ENCODE results near the gene MRPL46. TPM values are rescaled to one million over a fixed set of nuclear protein-coding genes. Genes with fewer than 3 reads are reported as not detected.

The MRPL46 gene
- total and polyA plus RNA-seq, 2 of the 13 experiments (the other 11 are each of a cell fraction or from before 2014, with no cell fraction given): 62.9 to 79.2 TPM

DNA sequence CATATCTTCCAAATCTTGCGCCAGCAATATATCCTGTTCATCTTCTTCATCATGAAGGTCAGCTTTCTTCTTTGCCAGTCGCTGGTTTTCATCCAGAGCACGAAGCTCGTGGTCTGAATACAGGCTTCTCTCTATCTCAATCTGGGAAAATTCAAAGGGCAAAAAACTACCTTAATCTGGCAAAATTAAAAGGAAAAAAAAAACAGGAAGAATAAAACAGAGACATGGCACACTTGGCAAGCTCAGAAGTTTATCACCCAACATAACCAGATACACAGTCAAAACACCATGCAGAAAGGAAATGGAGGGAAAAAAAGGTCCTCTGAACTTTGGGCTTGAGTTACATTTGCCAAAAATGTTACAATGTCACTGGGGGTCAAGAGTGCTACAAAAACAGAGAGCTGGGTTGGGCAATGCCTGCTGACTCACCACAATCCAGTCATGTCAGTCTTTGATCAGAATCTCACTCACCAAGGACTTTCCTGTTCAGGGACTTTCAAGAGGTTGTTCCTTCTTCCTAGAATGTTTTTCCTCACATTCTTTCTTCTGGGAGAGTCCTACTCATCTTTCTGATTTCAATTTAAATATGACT is 1.5 kb downstream of the MRPL46 start (continued):
- peak; percentile 74 for TF ChIP-seq SOX13 (IDR thresholded peaks at IDR 0.05)
- TF ChIP-seq SOX13 (CRISPR knock-in tag; conservative IDR thresholded peaks at IDR 0.05 in 1 of 2, IDR thresholded peaks at IDR 0.05 in 1 of 2): peak in 1 of 2 experiments; percentile 87; a peak in 2 of 4 replicates
- TF ChIP-seq, protein P1, sequence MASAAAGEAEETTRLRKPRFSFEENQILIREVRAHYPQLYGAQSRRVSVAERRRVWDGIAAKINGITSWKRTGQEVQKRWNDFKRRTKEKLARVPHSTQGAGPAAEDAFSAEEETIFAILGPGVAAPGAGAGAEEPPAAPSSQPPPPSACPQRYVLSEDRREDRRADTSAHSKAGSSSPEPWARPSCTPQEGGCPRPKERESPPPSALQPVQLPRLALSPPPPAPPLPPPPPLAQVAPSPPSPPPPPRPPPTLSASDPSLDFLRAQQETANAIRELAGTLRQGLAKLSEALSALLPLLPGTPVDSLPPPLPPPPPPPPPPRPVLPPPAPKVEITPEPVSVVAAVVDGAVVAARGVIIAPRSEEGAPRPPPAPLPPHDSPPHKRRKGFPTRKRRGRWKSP (CRISPR knock-in tag; IDR thresholded peaks at IDR 0.05): peak; percentile 40; the same call in 1 of the 2 replicates
- TF ChIP-seq EHMT2 (IDR thresholded peaks at IDR 0.05; ENCODE audit: borderline replicate concordance, low read depth, low read length): peak; percentile 70
- TF ChIP-seq KLF13 (CRISPR knock-in tag; IDR thresholded peaks at IDR 0.05): no peak
- TF ChIP-seq HOXA3 (CRISPR knock-in tag; IDR thresholded peaks at IDR 0.05): peak; percentile 75
- TF ChIP-seq, protein P2, sequence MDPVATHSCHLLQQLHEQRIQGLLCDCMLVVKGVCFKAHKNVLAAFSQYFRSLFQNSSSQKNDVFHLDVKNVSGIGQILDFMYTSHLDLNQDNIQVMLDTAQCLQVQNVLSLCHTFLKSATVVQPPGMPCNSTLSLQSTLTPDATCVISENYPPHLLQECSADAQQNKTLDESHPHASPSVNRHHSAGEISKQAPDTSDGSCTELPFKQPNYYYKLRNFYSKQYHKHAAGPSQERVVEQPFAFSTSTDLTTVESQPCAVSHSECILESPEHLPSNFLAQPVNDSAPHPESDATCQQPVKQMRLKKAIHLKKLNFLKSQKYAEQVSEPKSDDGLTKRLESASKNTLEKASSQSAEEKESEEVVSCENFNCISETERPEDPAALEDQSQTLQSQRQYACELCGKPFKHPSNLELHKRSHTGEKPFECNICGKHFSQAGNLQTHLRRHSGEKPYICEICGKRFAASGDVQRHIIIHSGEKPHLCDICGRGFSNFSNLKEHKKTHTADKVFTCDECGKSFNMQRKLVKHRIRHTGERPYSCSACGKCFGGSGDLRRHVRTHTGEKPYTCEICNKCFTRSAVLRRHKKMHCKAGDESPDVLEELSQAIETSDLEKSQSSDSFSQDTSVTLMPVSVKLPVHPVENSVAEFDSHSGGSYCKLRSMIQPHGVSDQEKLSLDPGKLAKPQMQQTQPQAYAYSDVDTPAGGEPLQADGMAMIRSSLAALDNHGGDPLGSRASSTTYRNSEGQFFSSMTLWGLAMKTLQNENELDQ (CRISPR knock-in tag; IDR thresholded peaks at IDR 0.05; ENCODE audit: borderline replicate concordance): no peak
- no peak for TF ChIP-seq NBN (conservative IDR thresholded peaks at IDR 0.05)
- TF ChIP-seq MEIS1 (CRISPR knock-in tag; IDR thresholded peaks at IDR 0.05; ENCODE audit: borderline replicate concordance): peak; percentile 85; the same call in 1 of the 2 replicates
- TF ChIP-seq, protein P3, sequence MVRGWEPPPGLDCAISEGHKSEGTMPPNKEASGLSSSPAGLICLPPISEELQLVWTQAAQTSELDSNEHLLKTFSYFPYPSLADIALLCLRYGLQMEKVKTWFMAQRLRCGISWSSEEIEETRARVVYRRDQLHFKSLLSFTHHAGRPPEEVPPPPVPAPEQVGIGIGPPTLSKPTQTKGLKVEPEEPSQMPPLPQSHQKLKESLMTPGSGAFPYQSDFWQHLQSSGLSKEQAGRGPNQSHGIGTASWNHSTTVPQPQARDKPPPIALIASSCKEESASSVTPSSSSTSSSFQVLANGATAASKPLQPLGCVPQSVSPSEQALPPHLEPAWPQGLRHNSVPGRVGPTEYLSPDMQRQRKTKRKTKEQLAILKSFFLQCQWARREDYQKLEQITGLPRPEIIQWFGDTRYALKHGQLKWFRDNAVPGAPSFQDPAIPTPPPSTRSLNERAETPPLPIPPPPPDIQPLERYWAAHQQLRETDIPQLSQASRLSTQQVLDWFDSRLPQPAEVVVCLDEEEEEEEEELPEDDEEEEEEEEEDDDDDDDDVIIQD (CRISPR knock-in tag; IDR thresholded peaks at IDR 0.05; ENCODE audit: low read depth): peak; percentile 80; the same call in 1 of the 2 replicates
- no peak for TF ChIP-seq ZNF7 (CRISPR knock-in tag; IDR thresholded peaks at IDR 0.05)
- no peak for TF ChIP-seq KLF15 (CRISPR knock-in tag; IDR thresholded peaks at IDR 0.05; ENCODE audit: borderline replicate concordance)
- TF ChIP-seq MAFF (IDR thresholded peaks at IDR 0.05; ENCODE audit: low read depth, low read length): peak; percentile 83
- TF ChIP-seq, protein P4, sequence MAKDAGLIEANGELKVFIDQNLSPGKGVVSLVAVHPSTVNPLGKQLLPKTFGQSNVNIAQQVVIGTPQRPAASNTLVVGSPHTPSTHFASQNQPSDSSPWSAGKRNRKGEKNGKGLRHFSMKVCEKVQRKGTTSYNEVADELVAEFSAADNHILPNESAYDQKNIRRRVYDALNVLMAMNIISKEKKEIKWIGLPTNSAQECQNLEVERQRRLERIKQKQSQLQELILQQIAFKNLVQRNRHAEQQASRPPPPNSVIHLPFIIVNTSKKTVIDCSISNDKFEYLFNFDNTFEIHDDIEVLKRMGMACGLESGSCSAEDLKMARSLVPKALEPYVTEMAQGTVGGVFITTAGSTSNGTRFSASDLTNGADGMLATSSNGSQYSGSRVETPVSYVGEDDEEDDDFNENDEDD (CRISPR knock-in tag; IDR thresholded peaks at IDR 0.05; ENCODE audit: borderline replicate concordance): peak; percentile 96
- no peak for TF ChIP-seq SALL2 (CRISPR knock-in tag; IDR thresholded peaks at IDR 0.05)
- no peak for TF ChIP-seq ZNF619 (CRISPR knock-in tag; IDR thresholded peaks at IDR 0.05)
- TF ChIP-seq DMAP1 (CRISPR knock-in tag; IDR thresholded peaks at IDR 0.05): peak; percentile 70
- peak; percentile 89 for TF ChIP-seq TEAD3 (CRISPR knock-in tag; optimal IDR thresholded peaks at IDR 0.05; ENCODE audit: borderline replicate concordance)
- peak; percentile 100 for TF ChIP-seq FOSL2 (CRISPR knock-in tag; IDR thresholded peaks at IDR 0.05)
- TF ChIP-seq ZNF317 (CRISPR knock-in tag; IDR thresholded peaks at IDR 0.05): 0 out of 2 replicates have a peak, but pooled peaks have one; percentile 24
- no peak for TF ChIP-seq ZNF234 (CRISPR knock-in tag; conservative IDR thresholded peaks at IDR 0.05)
- no peak for TF ChIP-seq TAF15 (IDR thresholded peaks at IDR 0.05; ENCODE audit: low read depth, low read length, poor library complexity, severe bottlenecking)
- TF ChIP-seq SRF (IDR thresholded peaks at IDR 0.05; ENCODE audit: low read depth, low read length): no peak
- TF ChIP-seq RXRA (CRISPR knock-in tag; IDR thresholded peaks at IDR 0.05): peak; percentile 89; the same call in 1 of the 2 replicates
- no peak for TF ChIP-seq ZMYM3 (CRISPR knock-in tag; IDR thresholded peaks at IDR 0.05)
- TF ChIP-seq GATA4 (IDR thresholded peaks at IDR 0.05; ENCODE audit: borderline replicate concordance, low read depth): peak; percentile 54; the same call in 1 of the 2 replicates
